HL-60 (cell line): Measurements from ENCODE around the gene ABCE1.

ENCODE experiments used
- DNase-seq, 2 experiments: peaks; one replicate each; pipeline ENCODE4 v3.0.0-alpha.2; 2010 to 2020; ENCODE audit warnings: low read depth in 1 of 2, low spot score in 1 of 2
- H3K27ac ChIP-seq: fragments of 250-450 bp; sonication (Bioruptor Pico); replicated peaks from 2 replicates; pipeline ENCODE4 v1.5.1; 2020; ENCODE audit warnings: mild to moderate bottlenecking, moderate library complexity
- H3K27me3 ChIP-seq: fragments of 250-450 bp; sonication (Bioruptor Pico); 2 replicates; pipeline ENCODE4 v1.5.1; 2021; ENCODE audit warnings: mild to moderate bottlenecking, moderate library complexity; ENCODE audit not compliant: insufficient read depth, poor library complexity, severe bottlenecking
- H3K4me3 ChIP-seq: replicated peaks from 2 replicates; pipeline ENCODE4 v1.5.1; 2011; ENCODE audit warnings: mild to moderate bottlenecking, control low read depth, low read length; ENCODE audit not compliant: insufficient read depth
- CTCF ChIP-seq: IDR thresholded peaks from one replicate; pipeline ENCODE4 v1.5.1; 2011; ENCODE audit warnings: low read length, control low read depth, inconsistent platforms; ENCODE audit not compliant: insufficient read depth
- GABPA ChIP-seq: IDR thresholded peaks from 2 replicates; pipeline ENCODE4 v1.6.1; 2012; ENCODE audit warnings: low read depth
- POLR2AphosphoS5 ChIP-seq: IDR thresholded peaks from 2 replicates; pipeline ENCODE4 v1.6.1; 2012; ENCODE audit warnings: low read depth
- REST ChIP-seq: IDR thresholded peaks from 2 replicates; pipeline ENCODE4 v1.6.1; 2012; ENCODE audit warnings: low read depth; ENCODE audit not compliant: insufficient replicate concordance
- SPI1 ChIP-seq: IDR thresholded peaks from 2 replicates; pipeline ENCODE4 v1.6.1; 2012; ENCODE audit warnings: low read depth, mild to moderate bottlenecking, borderline replicate concordance
- long read RNA-seq: library from polyadenylated mRNA; unstranded; transcript quantifications from one replicate; pipeline ENCODE4 v2.0.0, GENCODE V29; 2020

Gene ABCE1
- long read RNA-seq, transcript ABCE1-201 (18 exons, 3,921 nt), result major isoform, 344 of 581 reads
- long read RNA-seq, partial matches to known transcripts, result 173 of 581 reads
- long read RNA-seq, other reads (novel, unspliced or antisense), result 64 of 581 reads

- TF ChIP-seq CTCF (no peak), POLR2AphosphoS5 (peak; percentile 88), GABPA (no peak), SPI1 (peak; percentile 16; the same call in 1 of the 2 replicates)
- peak; percentile 97 for DNase-seq
- Histone ChIP-seq H3K4me3 (peak within 1 kb of the TSS; percentile 92), H3K27me3 (no peaks in the 10 kb centered on the region), H3K27ac (peak within 1 kb of the TSS; percentile 91)
These were observed at the start of gene ABCE1, which contains the start of gene ANAPC10 for GRCh38 chr4:145097821-145098674. Gene ABCE1 (plus strand): TSS chr4:145098311. CDS start chr4:145104413, 6,102 bp downstream. Gene ANAPC10 (minus strand): TSS chr4:145098196. CDS start chr4:145096099, 2,097 bp downstream.

- no peak for TF ChIP-seq SPI1
- no peak for TF ChIP-seq CTCF
- TF ChIP-seq GABPA, result no peak
- TF ChIP-seq REST, result no peak
- TF ChIP-seq POLR2AphosphoS5, result no peak
- Histone ChIP-seq H3K27me3 (no peaks in the 10 kb centered on the region), H3K4me3 (no peak overlapping the region), H3K27ac (no peak overlapping the region)
- DNase-seq, result no peak
These were observed 49.3 kb upstream of the ABCE1 start for GRCh38 chr4:145048817-145049216.

- Histone ChIP-seq H3K4me3 (no peak overlapping the region), H3K27ac (no peak overlapping the region), H3K27me3 (no peaks in the 10 kb centered on the region)
- TF ChIP-seq SPI1 (no peak), REST (no peak), POLR2AphosphoS5 (no peak), CTCF (no peak), GABPA (no peak)
- DNase-seq, result no peak
These were observed 48.9 kb upstream of the ABCE1 start for GRCh38 chr4:145049241-145049640.
